HG03103 (cell line): ENCODE data around the gene ZNF804B.

Experiments
- ATAC-seq: cut with Tn5 transposase; IDR thresholded peaks from one replicate; pipeline ENCODE4 v1.9.1; 2021; ENCODE audit warnings: low read depth; ENCODE audit not compliant: unreplicated experiment

ZNF804B gene

DNA sequence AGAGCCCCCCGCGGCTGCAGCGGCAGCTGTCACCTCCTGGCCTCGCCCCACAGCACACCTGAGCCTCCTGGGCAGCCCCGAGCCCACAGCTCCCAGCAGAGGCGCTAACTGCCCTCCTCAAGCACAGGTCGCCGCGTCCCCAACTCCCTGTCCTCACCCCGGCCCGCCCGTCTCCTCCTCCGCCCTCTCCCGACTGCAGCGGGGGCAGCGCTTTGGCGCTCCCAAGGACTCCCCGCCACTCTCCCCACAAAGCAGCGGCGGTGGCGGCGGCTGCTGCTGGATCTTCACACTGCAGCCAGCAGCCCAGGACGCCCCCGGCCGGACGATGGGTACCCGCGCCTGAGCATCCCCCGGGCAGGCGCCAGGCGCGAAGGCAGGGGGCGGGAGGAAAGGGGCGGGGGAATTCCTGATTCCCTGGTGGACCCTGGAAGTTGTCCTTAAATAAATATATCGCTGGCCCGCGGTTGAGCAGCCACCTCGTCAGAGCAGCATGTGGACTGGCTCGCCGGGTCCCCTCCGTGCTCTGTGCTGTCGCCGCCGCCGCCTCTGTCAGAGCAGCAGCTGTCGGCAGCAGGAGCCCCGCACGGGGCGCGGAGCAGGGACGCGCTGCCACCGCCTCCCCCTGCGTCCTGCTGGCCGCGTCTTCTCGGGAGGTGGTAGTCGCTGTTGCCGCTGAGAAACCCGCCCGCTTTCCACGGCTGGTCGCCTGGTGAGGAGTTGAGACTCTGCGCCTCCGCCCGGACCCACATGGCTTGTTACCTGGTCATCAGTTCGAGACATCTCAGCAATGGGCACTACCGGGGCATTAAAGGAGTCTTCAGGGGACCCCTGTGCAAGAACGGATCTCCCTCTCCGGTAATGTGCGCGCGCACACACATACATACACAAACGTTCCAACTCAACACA is at the start of gene ZNF804B:
Gene ZNF804B, plus strand, starts transcription at position 471 of the 906 bp plus-strand sequence. Its CDS starts 277 bp downstream, at position 748.
- ATAC-seq, result no peak

GRCh38 chr7:88735920-88736319 is 23.6 kb upstream of the ZNF804B start:
- ATAC-seq, result no peak

DNA sequence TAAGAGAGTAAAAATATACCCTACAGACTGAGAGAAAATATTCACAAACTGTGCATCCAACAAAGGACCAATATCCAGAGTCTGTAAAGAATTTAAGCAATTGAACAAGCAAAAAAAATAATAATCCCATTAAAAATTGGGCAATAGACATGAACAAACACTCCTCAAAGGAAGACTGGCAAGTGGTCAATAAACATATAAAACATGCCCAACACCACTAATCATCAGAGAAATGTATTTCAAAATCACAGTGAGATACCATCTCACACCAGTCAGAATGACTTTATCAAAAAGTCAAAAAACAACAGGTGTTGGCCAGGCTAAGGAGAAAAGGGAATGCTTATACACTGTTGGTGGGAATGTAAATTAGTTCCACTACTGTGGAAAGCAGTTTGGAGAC is 21.9 kb upstream of the ZNF804B start:
- no peak for ATAC-seq

DNA sequence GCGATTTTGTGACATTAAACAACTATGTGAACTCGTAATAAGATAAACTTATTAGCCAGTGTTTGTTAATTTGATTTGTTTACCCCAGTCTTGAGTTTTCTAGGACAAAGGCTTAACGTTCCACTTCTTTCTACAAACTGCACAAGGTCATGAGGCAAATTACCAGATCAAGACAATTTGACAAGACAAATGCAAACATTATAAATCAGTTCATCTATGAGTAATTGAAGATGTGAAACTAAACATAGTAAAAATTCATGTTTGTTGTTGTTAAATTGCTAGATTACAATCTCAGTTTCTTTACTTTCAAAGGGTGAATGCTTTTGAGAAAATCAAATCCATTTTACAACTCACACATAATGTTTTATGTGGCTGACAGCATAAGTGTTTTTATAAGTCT is 13.4 kb upstream of the ZNF804B start:
- no peak for ATAC-seq

DNA sequence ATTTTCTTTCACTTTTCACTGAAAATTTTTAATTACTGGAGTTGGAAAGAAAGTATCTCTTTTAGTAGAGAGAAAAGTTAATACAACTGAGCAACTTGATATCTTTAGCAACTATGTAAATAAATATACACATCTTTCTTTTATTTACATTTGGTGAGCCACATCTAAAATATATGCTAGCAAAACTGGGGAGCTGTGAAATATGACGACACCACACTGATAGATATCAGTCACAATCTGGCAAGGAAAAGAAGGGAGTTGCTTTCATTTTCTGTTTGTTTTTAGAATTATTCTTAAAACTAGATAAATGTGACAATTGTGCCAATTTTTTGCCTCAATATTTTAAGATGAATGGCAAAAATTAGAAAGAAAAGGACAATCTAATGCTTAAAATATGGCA is 2.7 kb upstream of the ZNF804B start:
- no peak for ATAC-seq

DNA sequence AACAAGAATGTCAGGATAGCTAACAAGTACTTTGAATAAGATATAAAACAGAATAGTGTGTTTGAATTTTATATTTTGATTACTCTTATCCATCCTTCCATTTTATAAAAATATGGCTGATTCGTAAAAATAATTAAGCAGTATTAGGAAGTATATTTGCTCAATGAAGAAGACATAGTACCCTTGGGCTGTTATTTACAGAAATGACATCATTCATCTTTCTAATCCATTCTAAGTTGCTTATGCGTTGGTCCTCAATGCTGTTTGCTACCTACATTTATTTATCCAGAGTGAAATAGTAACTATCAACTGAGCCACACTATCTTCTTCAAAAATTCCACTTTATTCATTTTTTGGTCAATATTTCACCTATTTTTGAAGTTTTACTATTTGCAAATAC is 2.1 kb upstream of the ZNF804B start:
- ATAC-seq, result no peak

DNA sequence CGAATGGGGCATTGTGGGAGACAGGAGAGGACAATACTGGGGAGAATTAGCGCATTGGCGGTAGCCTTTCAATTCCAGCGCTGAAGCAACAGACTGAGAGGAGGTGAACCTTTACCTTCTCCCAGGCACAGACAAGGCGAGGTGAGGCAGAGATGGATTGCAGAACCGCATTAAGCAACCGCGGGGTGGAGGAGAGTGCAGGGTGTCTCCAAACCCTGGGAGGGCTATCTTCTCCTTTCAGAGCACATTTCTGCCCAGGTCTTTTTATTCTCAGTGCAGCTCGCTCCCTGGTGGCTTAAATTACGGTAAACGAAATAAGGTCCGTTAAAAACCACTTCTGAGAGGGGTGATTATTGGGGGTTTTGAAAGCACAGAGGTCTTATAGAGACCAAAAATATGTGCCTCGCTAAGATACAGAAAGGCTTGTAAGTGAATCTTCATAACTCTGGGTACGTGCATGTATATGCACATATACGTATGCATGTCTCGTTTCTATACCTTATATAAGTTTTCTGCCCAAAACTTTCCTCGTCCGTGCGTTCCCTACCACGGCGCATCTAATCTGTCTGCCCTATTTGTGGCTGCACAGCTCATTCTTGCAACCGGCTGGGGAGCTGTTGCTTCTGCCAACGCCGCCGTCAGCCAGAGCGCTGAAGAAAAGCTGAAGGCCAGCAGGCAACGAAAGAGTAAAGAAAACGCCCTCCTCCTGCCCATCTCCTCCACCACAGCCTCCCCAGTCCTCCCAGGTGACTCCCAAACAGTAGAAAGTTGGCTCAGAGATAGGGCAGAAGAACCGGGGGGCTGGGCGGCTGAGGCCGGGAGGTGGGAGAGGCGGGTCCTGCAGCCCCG is 895 bp upstream of the ZNF804B start:
- ATAC-seq, result no peak

DNA sequence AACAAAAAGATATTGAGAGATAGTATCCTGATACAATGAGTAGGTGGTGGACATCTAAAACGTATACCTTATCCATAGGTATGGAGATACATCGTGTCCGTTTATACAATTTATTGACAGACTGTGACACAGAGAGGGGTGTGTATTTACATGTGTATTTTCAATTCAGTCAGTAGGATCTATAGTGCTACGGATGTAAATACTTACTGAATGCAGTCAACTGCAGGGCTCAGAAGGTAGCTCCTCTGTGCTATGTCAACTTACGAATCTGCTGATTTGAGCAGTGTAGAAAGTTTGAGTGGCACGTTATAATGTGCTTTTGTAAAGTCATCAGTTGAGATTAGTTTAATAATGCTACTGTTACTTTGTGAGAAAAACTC is 626 bp downstream of the ZNF804B start:
- no peak for ATAC-seq

DNA sequence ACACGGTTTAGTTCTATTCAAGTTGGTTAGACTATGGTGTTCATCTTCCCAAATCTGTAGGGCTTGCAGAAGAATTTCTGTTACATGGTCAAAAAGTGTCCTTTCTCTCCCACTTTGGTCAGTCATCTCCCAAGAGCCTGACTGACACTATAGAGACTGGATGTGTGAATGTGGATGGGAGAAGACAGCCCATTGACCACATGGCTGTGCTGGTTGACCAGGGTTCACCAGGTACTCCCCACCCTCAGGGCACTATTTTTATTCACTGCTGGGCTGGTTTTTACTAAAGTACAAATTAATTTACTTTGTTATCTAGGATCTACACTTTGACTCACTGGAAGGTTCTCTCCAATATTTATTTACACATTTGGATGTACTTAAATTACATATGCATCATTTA is 2.3 kb downstream of the ZNF804B start:
- no peak for ATAC-seq

GRCh38 chr7:88771417-88771816 is 11.9 kb downstream of the ZNF804B start:
- ATAC-seq, result no peak

- ATAC-seq, result no peak
Measured at GRCh38 chr7:88772776-88773175, 13.3 kb downstream of the ZNF804B start.

GRCh38 chr7:88775838-88776237 is 16.3 kb downstream of the ZNF804B start:
- no peak for ATAC-seq

DNA sequence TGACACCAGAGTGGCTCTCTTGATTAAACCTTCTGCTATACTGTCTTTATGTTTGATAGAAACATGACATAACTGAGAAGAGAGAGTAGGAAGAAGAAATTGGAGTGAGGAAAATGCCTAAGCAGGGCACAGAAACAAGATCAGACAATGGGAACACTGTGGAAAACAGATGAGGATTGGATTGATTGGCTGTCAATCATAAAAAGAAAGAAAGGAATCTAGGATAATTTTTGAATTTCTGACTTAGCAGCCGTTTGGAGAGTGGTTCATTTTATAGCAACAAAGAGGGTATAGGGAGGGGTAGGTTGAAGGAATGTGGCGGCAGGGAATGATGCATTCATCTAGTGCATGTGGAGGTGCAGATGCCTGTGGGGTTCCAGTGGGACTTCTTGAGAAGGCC is 28.3 kb downstream of the ZNF804B start:
- no peak for ATAC-seq

- ATAC-seq, result no peak
Measured at GRCh38 chr7:88789480-88790064, 30.1 kb downstream of the ZNF804B start.

- ATAC-seq, result no peak
Measured at GRCh38 chr7:88791891-88792290, 32.4 kb downstream of the ZNF804B start.

DNA sequence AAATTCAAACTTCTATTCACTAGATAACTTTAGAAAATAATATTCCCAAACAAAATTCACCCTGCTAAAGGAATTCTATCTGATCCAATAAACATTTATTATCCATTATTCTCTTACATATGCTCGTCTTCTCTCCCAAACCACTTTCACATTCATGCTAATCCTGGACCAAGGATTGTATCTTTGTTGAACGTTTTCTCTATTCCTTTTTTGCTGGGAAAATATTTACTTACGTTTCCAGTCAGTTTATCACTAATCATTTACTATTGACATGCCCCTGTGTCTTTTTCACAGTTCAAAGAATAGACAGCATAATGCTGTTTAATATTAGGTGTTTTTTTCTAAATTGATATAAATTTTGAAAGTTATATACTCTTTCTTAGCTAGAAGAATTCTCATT is 32.9 kb downstream of the ZNF804B start:
- ATAC-seq, result no peak

DNA sequence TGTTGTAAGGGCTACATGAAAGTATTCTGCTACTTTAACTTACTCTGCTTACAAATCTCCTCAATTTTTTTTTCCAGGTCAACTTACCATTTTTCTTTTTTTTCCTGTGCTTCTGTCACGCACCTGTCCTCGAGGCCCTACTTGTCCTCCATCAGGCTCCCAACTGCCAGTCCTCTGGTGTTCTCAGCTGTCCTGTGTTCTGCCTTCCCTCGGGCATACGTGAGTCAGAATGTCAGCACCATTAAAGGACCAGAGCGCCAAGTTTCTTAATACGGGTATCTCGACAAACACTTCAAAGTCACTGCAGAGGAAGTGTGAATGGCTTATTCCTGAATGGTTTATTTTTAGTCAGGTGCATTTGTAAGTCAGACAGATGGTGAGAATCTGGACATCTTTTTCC is 36.1 kb downstream of the ZNF804B start, which contains the start of gene TEX47:
Gene TEX47, minus strand, starts transcription at position 185 of the 400 bp plus-strand sequence. CDS start 795 bp downstream, outside the sequence.
- no peak for ATAC-seq

- ATAC-seq, result no peak
Measured at GRCh38 chr7:88801046-88801445, 41.5 kb downstream of the ZNF804B start.

DNA sequence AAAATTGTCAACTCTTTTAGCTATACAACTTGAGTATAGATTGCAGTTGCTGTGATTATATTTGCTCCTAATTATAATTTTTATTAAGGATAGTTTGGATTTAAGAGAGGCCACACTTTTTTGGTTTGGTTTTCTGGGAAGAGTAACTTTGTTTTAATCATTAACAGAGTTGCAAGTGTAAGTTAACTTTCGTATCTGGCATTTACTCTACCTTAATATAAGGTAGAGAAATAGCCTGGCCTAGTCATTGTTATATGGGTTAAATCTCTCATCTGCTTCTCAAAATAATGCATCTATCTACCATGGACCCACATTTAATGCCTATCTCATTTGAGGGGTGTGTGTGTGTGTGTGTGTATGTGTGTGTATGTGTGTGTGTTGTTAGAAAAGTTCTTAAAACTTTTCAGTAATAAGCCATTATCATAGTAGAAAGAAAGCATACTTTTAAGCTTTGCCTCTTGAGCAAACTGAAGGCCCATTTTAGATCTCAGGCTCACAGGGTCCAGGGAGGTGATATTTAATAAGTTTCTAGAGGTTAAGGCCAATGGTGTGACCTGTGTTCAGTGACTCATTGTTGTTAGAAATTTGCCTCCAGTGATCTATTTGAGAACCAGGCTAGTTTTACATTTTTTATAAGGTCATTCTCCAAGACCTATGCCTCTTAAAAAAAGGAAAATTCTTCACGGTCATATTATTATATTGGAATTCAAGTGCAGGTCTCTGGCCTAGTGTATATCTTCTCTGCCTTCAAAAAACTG is 47.0 kb downstream of the ZNF804B start:
- ATAC-seq, result no peak

DNA sequence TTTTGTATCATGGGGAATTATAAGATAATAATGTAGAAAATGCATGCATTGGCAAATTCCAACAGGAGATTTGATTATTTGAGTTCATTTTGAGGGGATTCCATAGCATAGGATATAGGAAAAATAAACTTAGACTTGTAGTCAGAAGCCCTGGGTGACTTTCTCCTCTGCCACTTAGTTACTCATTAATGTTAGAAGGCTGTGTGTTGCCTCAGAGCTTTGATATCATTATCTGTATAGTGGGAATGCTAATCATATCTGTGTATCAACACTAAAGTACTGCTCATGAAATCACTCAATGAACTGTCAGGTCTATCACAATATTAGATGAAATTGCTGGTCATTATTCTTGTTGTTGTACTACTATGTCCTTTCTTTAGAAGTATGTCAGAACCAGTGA is 59.1 kb downstream of the ZNF804B start:
- ATAC-seq, result no peak
